Measurements from ENCODE around the gene CTAGE4.
"Not testable (repeated sequence)": the region's sequence is repeated elsewhere in the genome, so short reads cannot be mapped to it uniquely, and the experiment has no call there.

Gene CTAGE4, protein sequence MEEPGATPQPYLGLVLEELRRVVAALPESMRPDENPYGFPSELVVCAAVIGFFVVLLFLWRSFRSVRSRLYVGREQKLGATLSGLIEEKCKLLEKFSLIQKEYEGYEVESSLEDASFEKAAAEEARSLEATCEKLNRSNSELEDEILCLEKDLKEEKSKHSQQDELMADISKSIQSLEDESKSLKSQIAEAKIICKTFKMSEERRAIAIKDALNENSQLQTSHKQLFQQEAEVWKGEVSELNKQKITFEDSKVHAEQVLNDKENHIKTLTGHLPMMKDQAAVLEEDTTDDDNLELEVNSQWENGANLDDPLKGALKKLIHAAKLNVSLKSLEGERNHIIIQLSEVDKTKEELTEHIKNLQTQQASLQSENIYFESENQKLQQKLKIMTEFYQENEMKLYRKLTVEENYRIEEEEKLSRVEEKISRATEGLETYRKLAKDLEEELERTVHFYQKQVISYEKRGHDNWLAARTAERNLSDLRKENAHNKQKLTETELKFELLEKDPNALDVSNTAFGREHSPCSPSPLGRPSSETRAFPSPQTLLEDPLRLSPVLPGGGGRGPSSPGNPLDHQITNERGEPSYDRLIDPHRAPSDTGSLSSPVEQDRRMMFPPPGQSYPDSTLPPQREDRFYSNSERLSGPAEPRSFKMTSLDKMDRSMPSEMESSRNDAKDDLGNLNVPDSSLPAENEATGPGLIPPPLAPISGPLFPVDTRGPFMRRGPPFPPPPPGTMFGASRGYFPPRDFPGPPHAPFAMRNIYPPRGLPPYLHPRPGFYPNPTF

DNA sequence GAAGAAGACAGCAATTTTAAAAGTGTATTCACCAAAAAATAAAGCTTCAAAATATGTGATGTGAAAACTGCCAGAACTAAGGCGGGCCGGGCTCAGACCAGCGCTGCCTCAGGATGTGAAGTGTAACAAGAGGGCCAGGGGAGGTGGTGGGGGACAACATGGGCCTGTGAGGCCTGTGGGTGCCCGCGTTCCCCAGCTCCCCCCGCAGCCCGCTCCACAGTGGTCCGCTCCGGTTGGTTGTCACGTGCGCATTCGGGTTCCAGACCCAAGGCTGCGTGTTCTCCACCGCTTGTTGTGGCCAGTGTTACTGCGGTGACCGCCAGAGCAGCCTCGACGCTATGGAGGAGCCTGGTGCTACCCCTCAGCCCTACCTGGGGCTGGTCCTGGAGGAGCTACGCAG lies at the start of gene CTAGE4:
Gene CTAGE4 (plus strand): TSS at position 301 of the 400 bp plus-strand sequence. CDS start 38 bp downstream, at position 339.
- H3K9me2 ChIP-seq (replicated peaks; ENCODE audit: insufficient read depth, low read length); H4K20me1 ChIP-seq (ENCODE audit: low read depth, low read length); H3K79me2 ChIP-seq (ENCODE audit: insufficient read depth, low read length); H3K4me2 ChIP-seq (ENCODE audit: low read depth, low read length, poor library complexity, severe bottlenecking); H3K27me3 ChIP-seq (ENCODE audit: low read length); H3F3A ChIP-seq (ENCODE audit: insufficient read depth); H3K4me3 ChIP-seq (ENCODE audit: insufficient read depth, low read length, poor library complexity, severe bottlenecking); H3K9ac ChIP-seq (ENCODE audit: low read length); H3K27ac ChIP-seq (ENCODE audit: low read depth, low read length); H3K9me3 ChIP-seq (ENCODE audit: insufficient read depth, low read length); H2AFZ ChIP-seq (ENCODE audit: low read depth, low read length, severe bottlenecking); H3K36me3 ChIP-seq (ENCODE audit: low read length): not testable (repeated sequence)

DNA sequence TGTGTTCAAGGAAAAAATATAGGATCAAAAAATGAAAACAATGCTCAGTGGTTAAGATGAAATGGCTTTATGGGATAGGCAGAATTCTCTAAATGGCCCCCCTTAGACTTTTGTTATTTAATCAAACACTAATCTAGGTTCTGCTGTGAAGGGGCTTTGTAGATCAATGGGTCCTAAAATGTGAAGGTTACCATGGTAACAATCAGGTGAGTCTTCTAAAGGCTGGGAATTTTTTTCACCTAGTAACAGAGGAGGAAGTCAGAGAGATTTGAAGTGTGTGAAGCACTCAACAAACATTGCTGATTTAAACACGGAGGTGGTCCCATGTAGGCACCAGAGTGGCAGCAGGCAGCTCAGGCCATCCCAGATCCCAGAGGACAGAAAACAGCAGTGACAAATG lies 49.1 kb upstream of the CTAGE4 start:
- H3K9me3 ChIP-seq (ENCODE audit: insufficient read depth, low read length): no peaks in the 10 kb centered on the region
- H3K36me3 ChIP-seq (ENCODE audit: low read length): no peaks in the 10 kb centered on the region
- TF ChIP-seq, protein P1, sequence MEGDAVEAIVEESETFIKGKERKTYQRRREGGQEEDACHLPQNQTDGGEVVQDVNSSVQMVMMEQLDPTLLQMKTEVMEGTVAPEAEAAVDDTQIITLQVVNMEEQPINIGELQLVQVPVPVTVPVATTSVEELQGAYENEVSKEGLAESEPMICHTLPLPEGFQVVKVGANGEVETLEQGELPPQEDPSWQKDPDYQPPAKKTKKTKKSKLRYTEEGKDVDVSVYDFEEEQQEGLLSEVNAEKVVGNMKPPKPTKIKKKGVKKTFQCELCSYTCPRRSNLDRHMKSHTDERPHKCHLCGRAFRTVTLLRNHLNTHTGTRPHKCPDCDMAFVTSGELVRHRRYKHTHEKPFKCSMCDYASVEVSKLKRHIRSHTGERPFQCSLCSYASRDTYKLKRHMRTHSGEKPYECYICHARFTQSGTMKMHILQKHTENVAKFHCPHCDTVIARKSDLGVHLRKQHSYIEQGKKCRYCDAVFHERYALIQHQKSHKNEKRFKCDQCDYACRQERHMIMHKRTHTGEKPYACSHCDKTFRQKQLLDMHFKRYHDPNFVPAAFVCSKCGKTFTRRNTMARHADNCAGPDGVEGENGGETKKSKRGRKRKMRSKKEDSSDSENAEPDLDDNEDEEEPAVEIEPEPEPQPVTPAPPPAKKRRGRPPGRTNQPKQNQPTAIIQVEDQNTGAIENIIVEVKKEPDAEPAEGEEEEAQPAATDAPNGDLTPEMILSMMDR (IDR thresholded peaks at IDR 0.05; ENCODE audit: insufficient read depth, low read length, poor library complexity, severe bottlenecking): no peak
- no peak for TF ChIP-seq EZH2phosphoT487 (conservative IDR thresholded peaks at IDR 0.05; ENCODE audit: low read length)
- H2AFZ ChIP-seq (ENCODE audit: low read depth, low read length, severe bottlenecking): no peak overlapping the region
- H3K4me2 ChIP-seq (ENCODE audit: low read depth, low read length, poor library complexity, severe bottlenecking): no peak overlapping the region
- H3K27ac ChIP-seq (ENCODE audit: low read depth, low read length): no peak overlapping the region
- no peak overlapping the region for H3K4me3 ChIP-seq (ENCODE audit: insufficient read depth, low read length, poor library complexity, severe bottlenecking)
- H3K9ac ChIP-seq (ENCODE audit: low read length): no peak overlapping the region
- H4K20me1 ChIP-seq (ENCODE audit: low read depth, low read length): no peaks in the 10 kb centered on the region; the same call in 1 of the 2 replicates
- H3F3A ChIP-seq (ENCODE audit: insufficient read depth): no peaks in the 10 kb centered on the region
- H3K27me3 ChIP-seq (ENCODE audit: low read length): no peaks in the 10 kb centered on the region
- no peaks in the 10 kb centered on the region for H3K9me2 ChIP-seq (replicated peaks; ENCODE audit: insufficient read depth, low read length)
- H3K79me2 ChIP-seq (ENCODE audit: insufficient read depth, low read length): no peaks in the 10 kb centered on the region

DNA sequence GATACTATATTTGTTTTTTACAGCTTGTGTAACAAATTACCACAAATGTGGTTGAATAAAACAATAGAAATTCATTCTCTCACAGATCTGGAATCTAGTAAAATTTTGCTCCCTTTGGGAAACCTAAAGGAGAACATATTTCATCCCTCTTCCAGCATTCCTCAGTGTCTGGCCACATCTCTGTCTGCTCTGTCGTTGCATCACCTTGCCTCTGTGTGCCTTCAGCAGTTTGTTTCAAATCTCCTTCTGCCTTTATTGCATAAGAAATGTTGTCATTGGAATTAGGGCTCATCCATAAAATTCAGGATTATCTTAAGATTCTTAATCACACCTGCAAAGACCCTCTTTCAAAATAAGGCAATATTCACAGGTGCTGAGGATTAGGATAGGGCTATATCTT lies 45.8 kb upstream of the CTAGE4 start:
- H3F3A ChIP-seq (ENCODE audit: insufficient read depth): no peaks in the 10 kb centered on the region
- H3K9me2 ChIP-seq (replicated peaks; ENCODE audit: insufficient read depth, low read length): no peaks in the 10 kb centered on the region
- H3K27me3 ChIP-seq (ENCODE audit: low read length): no peaks in the 10 kb centered on the region
- H3K4me2 ChIP-seq (ENCODE audit: low read depth, low read length, poor library complexity, severe bottlenecking): no peak overlapping the region
- no peaks in the 10 kb centered on the region; the same call in 1 of the 2 replicates for H4K20me1 ChIP-seq (ENCODE audit: low read depth, low read length)
- H3K27ac ChIP-seq (ENCODE audit: low read depth, low read length): no peak overlapping the region
- H3K9ac ChIP-seq (ENCODE audit: low read length): no peak overlapping the region
- H3K4me3 ChIP-seq (ENCODE audit: insufficient read depth, low read length, poor library complexity, severe bottlenecking): no peak overlapping the region
- H3K36me3 ChIP-seq (ENCODE audit: low read length): no peaks in the 10 kb centered on the region
- no peak for TF ChIP-seq EZH2phosphoT487 (conservative IDR thresholded peaks at IDR 0.05; ENCODE audit: low read length)
- TF ChIP-seq, protein P1 (IDR thresholded peaks at IDR 0.05; ENCODE audit: insufficient read depth, low read length, poor library complexity, severe bottlenecking): no peak
- H3K9me3 ChIP-seq (ENCODE audit: insufficient read depth, low read length): no peaks in the 10 kb centered on the region
- no peak overlapping the region for H2AFZ ChIP-seq (ENCODE audit: low read depth, low read length, severe bottlenecking)
- no peaks in the 10 kb centered on the region for H3K79me2 ChIP-seq (ENCODE audit: insufficient read depth, low read length)

DNA sequence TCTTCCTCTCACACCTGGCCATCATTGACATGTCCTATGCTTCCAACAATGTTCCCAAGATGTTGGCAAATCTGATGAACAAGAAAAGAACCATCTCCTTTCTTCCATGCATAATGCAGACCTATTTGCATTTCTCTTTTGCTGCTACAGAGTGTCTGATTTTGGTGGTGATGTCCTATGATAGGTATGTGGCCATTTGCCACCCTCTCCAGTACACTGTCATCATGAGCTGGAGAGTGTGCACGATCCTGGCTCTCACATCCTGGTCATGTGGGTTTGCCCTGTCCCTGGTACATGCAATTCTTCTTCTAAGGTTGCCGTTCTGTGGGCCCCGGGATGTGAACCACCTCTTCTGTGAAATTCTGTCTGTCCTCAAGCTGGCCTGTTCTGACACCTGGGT lies 41.1 kb upstream of the CTAGE4 start:
- TF ChIP-seq, protein P1 (IDR thresholded peaks at IDR 0.05; ENCODE audit: insufficient read depth, low read length, poor library complexity, severe bottlenecking): no peak
- no peak for TF ChIP-seq EZH2phosphoT487 (conservative IDR thresholded peaks at IDR 0.05; ENCODE audit: low read length)
- no peaks in the 10 kb centered on the region for H3K27me3 ChIP-seq (ENCODE audit: low read length)
- no peaks in the 10 kb centered on the region for H3K9me3 ChIP-seq (ENCODE audit: insufficient read depth, low read length)
- no peak overlapping the region for H3K27ac ChIP-seq (ENCODE audit: low read depth, low read length)
- no peaks in the 10 kb centered on the region for H3K36me3 ChIP-seq (ENCODE audit: low read length)
- no peaks in the 10 kb centered on the region for H3K79me2 ChIP-seq (ENCODE audit: insufficient read depth, low read length)
- no peak overlapping the region for H2AFZ ChIP-seq (ENCODE audit: low read depth, low read length, severe bottlenecking)
- H3K4me2 ChIP-seq (ENCODE audit: low read depth, low read length, poor library complexity, severe bottlenecking): no peak overlapping the region
- no peaks in the 10 kb centered on the region; the same call in 1 of the 2 replicates for H4K20me1 ChIP-seq (ENCODE audit: low read depth, low read length)
- no peaks in the 10 kb centered on the region for H3K9me2 ChIP-seq (replicated peaks; ENCODE audit: insufficient read depth, low read length)
- no peak overlapping the region for H3K4me3 ChIP-seq (ENCODE audit: insufficient read depth, low read length, poor library complexity, severe bottlenecking)
- H3F3A ChIP-seq (ENCODE audit: insufficient read depth): no peaks in the 10 kb centered on the region
- H3K9ac ChIP-seq (ENCODE audit: low read length): no peak overlapping the region
